ENCODE data around the gene QSOX1.
A peak's percentile ranks its signal among the peaks of the same experiment; 100 is the strongest.

QSOX1 gene

GRCh38 chr1:180231936-180232335 lies 77.3 kb downstream of the QSOX1 start:
- peak overlapping the region; percentile 18 to 77 for H3K4me3 ChIP-seq (ENCODE audit: low read depth in 1 of 2, low read length in 2 of 2)
- no peaks in the 10 kb centered on the region for H3K36me3 ChIP-seq (ENCODE audit: control insufficient read depth in 1 of 2, insufficient read depth in 2 of 2, low read length in 2 of 2)
- H3K27ac ChIP-seq (ENCODE audit: low read length) = no peak overlapping the region
- H3K9me3 ChIP-seq (ENCODE audit: control insufficient read depth in 1 of 2, low read length in 2 of 2) = peaks cover 0 to 3% of the 10 kb centered on the region in 2 donors
- H3K27me3 ChIP-seq (ENCODE audit: low read depth, low read length) = peaks cover 74% of the 10 kb centered on the region
- peaks cover 5 to 64% of the 10 kb centered on the region in 2 donors for H3K4me1 ChIP-seq (ENCODE audit: control insufficient read depth in 1 of 2, insufficient read depth in 2 of 2, low read length in 2 of 2)

DNA sequence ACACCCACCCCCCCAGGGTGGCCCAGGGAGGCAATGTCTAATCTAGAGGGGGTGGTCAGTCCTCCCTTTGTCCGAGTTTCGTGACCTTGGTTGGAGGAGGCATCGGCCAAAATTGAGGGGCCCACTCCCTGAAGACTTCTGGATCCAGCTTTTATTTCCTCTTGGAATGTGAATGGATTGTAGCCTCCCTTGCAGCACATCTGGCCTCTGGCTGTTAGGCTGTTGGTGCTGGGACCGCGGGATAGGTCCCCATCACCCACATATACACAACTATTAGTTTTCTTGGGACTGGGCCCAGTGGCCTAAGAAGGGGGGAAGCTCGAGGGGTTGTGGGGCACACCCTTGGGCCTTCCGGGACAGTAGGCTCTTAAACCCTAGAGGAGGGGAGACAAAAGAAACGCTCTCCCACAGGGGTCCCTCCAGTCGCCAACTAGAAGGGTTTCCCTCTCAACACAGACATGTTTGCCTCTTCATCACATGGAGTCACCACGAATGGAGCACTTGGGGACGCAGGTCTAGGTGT lies 77.9 kb downstream of the QSOX1 start:
- Histone ChIP-seq H3K4me1 (ENCODE audit: control insufficient read depth in 1 of 2, insufficient read depth in 2 of 2, low read length in 2 of 2) (peaks cover 5 to 64% of the 10 kb centered on the region in 2 donors), H3K27ac (ENCODE audit: low read length) (no peak overlapping the region), H3K9me3 (ENCODE audit: control insufficient read depth in 1 of 2, low read length in 2 of 2) (peaks cover 0 to 3% of the 10 kb centered on the region in 2 donors), H3K36me3 (ENCODE audit: control insufficient read depth in 1 of 2, insufficient read depth in 2 of 2, low read length in 2 of 2) (no peaks in the 10 kb centered on the region), H3K4me3 (ENCODE audit: low read depth in 1 of 2, low read length in 2 of 2) (no peak overlapping the region), H3K27me3 (ENCODE audit: low read depth, low read length) (peaks cover 81% of the 10 kb centered on the region)

DNA sequence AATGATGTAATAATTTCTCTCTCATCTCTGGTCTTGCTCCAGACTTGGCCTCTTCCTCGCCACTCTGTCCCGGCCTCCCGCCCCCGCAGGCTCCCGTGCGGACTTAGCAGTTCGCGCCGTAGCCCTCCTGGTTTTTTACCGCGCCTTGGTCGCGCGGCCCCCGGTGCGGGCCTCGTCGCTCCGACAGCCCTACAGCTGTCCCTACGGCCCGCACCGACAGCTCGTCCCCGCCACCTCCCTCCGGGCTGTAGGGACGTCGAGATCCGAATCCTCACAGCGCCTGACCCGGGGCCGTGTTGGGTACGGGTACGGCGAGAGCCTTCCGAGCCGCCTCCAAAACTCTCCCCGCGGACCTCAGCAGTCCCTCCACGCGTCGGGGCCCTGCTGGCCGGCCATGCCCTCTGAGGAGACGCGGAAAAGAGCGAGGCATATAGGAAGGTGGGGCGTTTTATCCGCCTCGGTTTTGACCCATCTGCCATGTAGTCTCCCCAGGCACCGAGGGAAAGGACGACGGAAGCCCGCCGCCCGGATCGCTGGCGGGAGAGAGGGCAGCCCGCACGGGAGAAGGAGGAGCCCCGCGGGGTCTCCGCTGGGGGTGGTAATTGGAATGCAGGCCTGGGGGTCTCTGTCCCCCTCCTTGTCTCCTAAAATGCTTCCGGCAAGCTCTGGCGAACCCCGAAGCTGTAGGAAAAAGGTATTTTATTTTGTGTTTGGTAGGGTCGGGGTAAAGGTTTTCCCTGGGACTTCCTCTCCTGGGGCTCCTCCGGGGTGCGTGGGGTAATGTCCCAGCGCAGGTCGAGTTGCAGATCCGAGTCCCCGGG lies 78.7 kb downstream of the QSOX1 start:
- Histone ChIP-seq H3K36me3 (ENCODE audit: control insufficient read depth in 1 of 2, insufficient read depth in 2 of 2, low read length in 2 of 2) (no peaks in the 10 kb centered on the region), H3K9me3 (ENCODE audit: control insufficient read depth in 1 of 2, low read length in 2 of 2) (peaks cover 0 to 3% of the 10 kb centered on the region in 2 donors), H3K27ac (ENCODE audit: low read length) (no peak overlapping the region), H3K27me3 (ENCODE audit: low read depth, low read length) (peaks cover 87% of the 10 kb centered on the region), H3K4me1 (ENCODE audit: control insufficient read depth in 1 of 2, insufficient read depth in 2 of 2, low read length in 2 of 2) (peaks cover 5 to 64% of the 10 kb centered on the region in 2 donors), H3K4me3 (ENCODE audit: low read depth in 1 of 2, low read length in 2 of 2) (no peak overlapping the region)

GRCh38 chr1:180234369-180235076 lies 79.9 kb downstream of the QSOX1 start:
- Histone ChIP-seq H3K4me3 (ENCODE audit: low read depth in 1 of 2, low read length in 2 of 2) (peak overlapping the region in 1 of 2 donors; percentile 51), H3K4me1 (ENCODE audit: control insufficient read depth in 1 of 2, insufficient read depth in 2 of 2, low read length in 2 of 2) (peaks cover 5 to 54% of the 10 kb centered on the region in 2 donors), H3K27me3 (ENCODE audit: low read depth, low read length) (peaks cover 89% of the 10 kb centered on the region), H3K36me3 (ENCODE audit: control insufficient read depth in 1 of 2, insufficient read depth in 2 of 2, low read length in 2 of 2) (no peaks in the 10 kb centered on the region), H3K9me3 (ENCODE audit: control insufficient read depth in 1 of 2, low read length in 2 of 2) (peaks cover 0 to 3% of the 10 kb centered on the region in 2 donors), H3K27ac (ENCODE audit: low read length) (no peak overlapping the region)

DNA sequence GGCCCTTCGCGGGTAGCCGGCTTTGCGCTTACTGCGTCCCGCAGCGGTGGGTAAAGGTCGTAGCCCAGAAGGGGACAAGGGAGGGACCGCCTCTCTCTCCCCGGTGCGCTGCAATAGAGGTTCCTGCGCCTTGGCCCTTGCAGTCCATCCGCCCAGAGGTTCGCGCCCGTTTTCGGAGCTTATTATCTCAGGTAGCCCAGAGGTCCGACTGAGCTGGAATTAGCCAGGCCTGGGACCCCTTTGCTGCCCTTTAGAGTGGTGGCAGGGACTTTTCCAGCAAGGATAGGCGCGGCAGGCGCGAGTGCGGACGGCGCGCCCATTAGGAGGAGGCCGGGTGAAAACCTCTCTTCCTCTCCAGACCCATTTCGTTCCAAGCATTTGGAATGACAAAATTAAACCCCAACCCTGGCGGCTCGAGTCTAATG lies 80.4 kb downstream of the QSOX1 start:
- Histone ChIP-seq H3K9me3 (ENCODE audit: control insufficient read depth in 1 of 2, low read length in 2 of 2) (peaks cover 0 to 3% of the 10 kb centered on the region in 2 donors), H3K27ac (ENCODE audit: low read length) (no peak overlapping the region), H3K27me3 (ENCODE audit: low read depth, low read length) (peaks cover 92% of the 10 kb centered on the region), H3K4me3 (ENCODE audit: low read depth in 1 of 2, low read length in 2 of 2) (peak overlapping the region; percentile 16 to 51), H3K36me3 (ENCODE audit: control insufficient read depth in 1 of 2, insufficient read depth in 2 of 2, low read length in 2 of 2) (no peaks in the 10 kb centered on the region), H3K4me1 (ENCODE audit: control insufficient read depth in 1 of 2, insufficient read depth in 2 of 2, low read length in 2 of 2) (peaks cover 5 to 52% of the 10 kb centered on the region in 2 donors)

- Histone ChIP-seq H3K9me3 (ENCODE audit: control insufficient read depth in 1 of 2, low read length in 2 of 2) (peaks cover 0 to 3% of the 10 kb centered on the region in 2 donors), H3K27me3 (ENCODE audit: low read depth, low read length) (peaks cover 88% of the 10 kb centered on the region), H3K4me1 (ENCODE audit: control insufficient read depth in 1 of 2, insufficient read depth in 2 of 2, low read length in 2 of 2) (peaks cover 5 to 46% of the 10 kb centered on the region in 2 donors), H3K4me3 (ENCODE audit: low read depth in 1 of 2, low read length in 2 of 2) (peak overlapping the region in 1 of 2 donors; percentile 51), H3K27ac (ENCODE audit: low read length) (no peak overlapping the region), H3K36me3 (ENCODE audit: control insufficient read depth in 1 of 2, insufficient read depth in 2 of 2, low read length in 2 of 2) (no peaks in the 10 kb centered on the region)
Measured at GRCh38 chr1:180235502-180236239, 81.0 kb downstream of the QSOX1 start.

- peaks cover 77% of the 10 kb centered on the region for H3K27me3 ChIP-seq (ENCODE audit: low read depth, low read length)
- H3K4me1 ChIP-seq (ENCODE audit: control insufficient read depth in 1 of 2, insufficient read depth in 2 of 2, low read length in 2 of 2) = peaks cover 3 to 34% of the 10 kb centered on the region in 2 donors
- no peaks in the 10 kb centered on the region for H3K36me3 ChIP-seq (ENCODE audit: control insufficient read depth in 1 of 2, insufficient read depth in 2 of 2, low read length in 2 of 2)
- no peak overlapping the region for H3K4me3 ChIP-seq (ENCODE audit: low read depth in 1 of 2, low read length in 2 of 2)
- peaks cover 0 to 3% of the 10 kb centered on the region in 2 donors for H3K9me3 ChIP-seq (ENCODE audit: control insufficient read depth in 1 of 2, low read length in 2 of 2)
- H3K27ac ChIP-seq (ENCODE audit: low read length) = no peak overlapping the region
Measured at GRCh38 chr1:180236698-180237509, 82.2 kb downstream of the QSOX1 start.

DNA sequence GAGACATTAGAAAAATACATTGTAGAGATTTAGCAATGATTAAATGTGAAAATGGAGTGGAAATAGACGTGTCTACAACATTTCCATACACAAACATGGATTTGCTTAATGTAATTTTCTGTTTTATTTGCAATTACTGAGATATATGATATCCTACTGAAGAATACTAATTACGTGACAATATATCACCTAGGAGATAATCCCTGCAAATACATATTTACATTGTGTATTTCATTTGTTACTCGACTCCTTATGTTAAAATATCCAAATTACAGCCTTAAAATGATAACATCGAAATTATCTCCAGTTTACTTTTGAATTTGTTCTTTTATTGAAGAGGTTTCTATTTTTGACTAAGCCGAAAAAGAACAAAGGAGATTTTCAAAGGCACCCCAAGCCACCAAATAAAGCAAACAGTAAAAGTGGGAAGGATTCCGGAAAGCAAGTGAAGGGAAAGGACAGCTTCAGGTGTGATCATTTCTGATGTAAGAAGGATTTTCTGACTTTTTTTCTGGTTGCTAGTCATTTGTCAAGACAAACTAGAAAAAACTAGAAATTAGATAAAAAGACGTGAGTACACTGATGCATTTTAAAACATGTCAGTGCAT lies 83.3 kb downstream of the QSOX1 start:
- Histone ChIP-seq H3K9me3 (ENCODE audit: control insufficient read depth in 1 of 2, low read length in 2 of 2) (no peaks in the 10 kb centered on the region), H3K27me3 (ENCODE audit: low read depth, low read length) (peaks cover 66% of the 10 kb centered on the region), H3K27ac (ENCODE audit: low read length) (no peak overlapping the region), H3K4me3 (ENCODE audit: low read depth in 1 of 2, low read length in 2 of 2) (no peak overlapping the region), H3K36me3 (ENCODE audit: control insufficient read depth in 1 of 2, insufficient read depth in 2 of 2, low read length in 2 of 2) (no peaks in the 10 kb centered on the region), H3K4me1 (ENCODE audit: control insufficient read depth in 1 of 2, insufficient read depth in 2 of 2, low read length in 2 of 2) (peaks cover 0 to 31% of the 10 kb centered on the region in 2 donors)

- no peaks in the 10 kb centered on the region for H3K9me3 ChIP-seq (ENCODE audit: control insufficient read depth in 1 of 2, low read length in 2 of 2)
- H3K27me3 ChIP-seq (ENCODE audit: low read depth, low read length) = peaks cover 59% of the 10 kb centered on the region
- no peak overlapping the region for H3K4me3 ChIP-seq (ENCODE audit: low read depth in 1 of 2, low read length in 2 of 2)
- peaks cover 0 to 25% of the 10 kb centered on the region in 2 donors for H3K4me1 ChIP-seq (ENCODE audit: control insufficient read depth in 1 of 2, insufficient read depth in 2 of 2, low read length in 2 of 2)
- no peak overlapping the region for H3K27ac ChIP-seq (ENCODE audit: low read length)
- no peaks in the 10 kb centered on the region for H3K36me3 ChIP-seq (ENCODE audit: control insufficient read depth in 1 of 2, insufficient read depth in 2 of 2, low read length in 2 of 2)
Measured at GRCh38 chr1:180238675-180239074, 84.0 kb downstream of the QSOX1 start.
